Uterus (tissue), 2 donors: ENCODE measurements around the gene BABAM2.

Experiments used
- POLR2A ChIP-seq, 2 donors: fragments of 450-650 bp; IDR thresholded peaks; one replicate each; pipeline ENCODE4 v1.6.1; 2016; ENCODE audit warnings: antibody characterized with exemption in 2 of 2, mild to moderate bottlenecking in 1 of 2, moderate library complexity in 1 of 2
- TF ChIP-seq, protein P1 (sequence below), 4 experiments: fragments of 200-600 bp in 2 of 4; fragments of 450-650 bp in 2 of 4; sonication (generic) in 2 of 4; IDR thresholded peaks; one replicate each; pipeline ENCODE4 v1.5.1; 2016 to 2019; ENCODE audit warnings: antibody characterized with exemption in 4 of 4, mild to moderate bottlenecking in 2 of 4, moderate library complexity in 1 of 4

DNA sequence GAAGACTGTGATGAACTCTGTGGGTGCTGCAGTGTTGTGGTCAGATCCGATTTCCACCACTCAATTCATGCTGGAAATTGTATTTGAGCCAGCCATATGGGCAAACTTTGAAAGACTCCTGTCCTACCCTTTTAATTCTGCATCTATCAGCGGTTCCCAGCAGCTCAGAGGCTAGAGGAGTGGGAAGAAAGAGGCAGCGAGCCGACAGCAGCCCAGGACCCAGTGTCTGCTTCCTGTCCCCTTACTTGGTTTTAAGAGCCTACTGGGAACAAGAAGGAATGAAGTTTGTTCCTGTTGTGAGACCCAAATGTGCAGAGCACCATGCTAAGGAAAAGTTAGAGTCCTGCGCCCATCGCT lies 429.5 kb downstream of the BABAM2 start:
- TF ChIP-seq, protein P1, sequence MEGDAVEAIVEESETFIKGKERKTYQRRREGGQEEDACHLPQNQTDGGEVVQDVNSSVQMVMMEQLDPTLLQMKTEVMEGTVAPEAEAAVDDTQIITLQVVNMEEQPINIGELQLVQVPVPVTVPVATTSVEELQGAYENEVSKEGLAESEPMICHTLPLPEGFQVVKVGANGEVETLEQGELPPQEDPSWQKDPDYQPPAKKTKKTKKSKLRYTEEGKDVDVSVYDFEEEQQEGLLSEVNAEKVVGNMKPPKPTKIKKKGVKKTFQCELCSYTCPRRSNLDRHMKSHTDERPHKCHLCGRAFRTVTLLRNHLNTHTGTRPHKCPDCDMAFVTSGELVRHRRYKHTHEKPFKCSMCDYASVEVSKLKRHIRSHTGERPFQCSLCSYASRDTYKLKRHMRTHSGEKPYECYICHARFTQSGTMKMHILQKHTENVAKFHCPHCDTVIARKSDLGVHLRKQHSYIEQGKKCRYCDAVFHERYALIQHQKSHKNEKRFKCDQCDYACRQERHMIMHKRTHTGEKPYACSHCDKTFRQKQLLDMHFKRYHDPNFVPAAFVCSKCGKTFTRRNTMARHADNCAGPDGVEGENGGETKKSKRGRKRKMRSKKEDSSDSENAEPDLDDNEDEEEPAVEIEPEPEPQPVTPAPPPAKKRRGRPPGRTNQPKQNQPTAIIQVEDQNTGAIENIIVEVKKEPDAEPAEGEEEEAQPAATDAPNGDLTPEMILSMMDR (IDR thresholded peaks at IDR 0.05), result no peak
- TF ChIP-seq POLR2A (IDR thresholded peaks at IDR 0.05), result no peak
